GM12801 (cell line): ENCODE results near the gene GORASP1.

Experiments
- CTCF ChIP-seq: IDR thresholded peaks from one replicate; pipeline ENCODE4 v1.5.1; 2011; ENCODE audit warnings: control low read depth; ENCODE audit not compliant: insufficient read length; ENCODE audit errors: extremely low read depth

GORASP1 gene

GRCh38 chr3:39134305-39134704 is 26.9 kb upstream of the GORASP1 start:
- no peak for TF ChIP-seq CTCF

- TF ChIP-seq CTCF: no peak
Observed at GRCh38 chr3:39133822-39134221, 26.4 kb upstream of the GORASP1 start.

GRCh38 chr3:39133093-39133490 is 25.7 kb upstream of the GORASP1 start:
- no peak for TF ChIP-seq CTCF

- no peak for TF ChIP-seq CTCF
Observed at GRCh38 chr3:39132096-39133092, 25.0 kb upstream of the GORASP1 start.

- TF ChIP-seq CTCF: no peak
Observed at GRCh38 chr3:39130693-39131265, 23.4 kb upstream of the GORASP1 start.

GRCh38 chr3:39130026-39130425 is 22.6 kb upstream of the GORASP1 start:
- no peak for TF ChIP-seq CTCF

GRCh38 chr3:39128951-39129350 is 21.5 kb upstream of the GORASP1 start:
- TF ChIP-seq CTCF: no peak
